ENCODE results near the gene SAV1. TPM values are rescaled to one million over a fixed set of nuclear protein-coding genes. Genes with fewer than 3 reads are reported as not detected.
"Not testable (repeated sequence)": the region's sequence is repeated elsewhere in the genome, so short reads cannot be mapped to it uniquely, and the experiment has no call there.

The SAV1 gene
- total and polyA plus RNA-seq, 2 experiments from 2014 or later, result 74.2 to 82.8 TPM

- H3K27ac Mint-ChIP-seq; H3K27me3 ChIP-seq (ENCODE audit: insufficient read depth); H3K4me3 Mint-ChIP-seq; H3K9me3 Mint-ChIP-seq; H3K36me3 Mint-ChIP-seq (ENCODE audit: low read depth); H3K36me3 ChIP-seq (ENCODE audit: insufficient read depth); H3K4me2 ChIP-seq; H3K27me3 Mint-ChIP-seq (ENCODE audit: insufficient read depth, low read depth, poor library complexity); H3K9me2 ChIP-seq (ENCODE audit: insufficient read depth); H3F3A ChIP-seq (replicated peaks; ENCODE audit: low read depth); H3K4me1 Mint-ChIP-seq; DNase-seq (ENCODE audit: low spot score); ATAC-seq; H3K79me2 ChIP-seq (replicated peaks; ENCODE audit: insufficient read depth); H3K27ac ChIP-seq (ENCODE audit: low read depth); H2AFZ ChIP-seq; H4K20me1 ChIP-seq (replicated peaks; ENCODE audit: insufficient read depth); H3K4me3 ChIP-seq; H3K4me1 ChIP-seq (ENCODE audit: insufficient read depth): not testable (repeated sequence)
Observed at GRCh38 chr14:50624947-50625346, 43.2 kb downstream of the SAV1 start.

GRCh38 chr14:50624447-50624846, 43.7 kb downstream of the SAV1 start:
- H3F3A ChIP-seq (replicated peaks; ENCODE audit: low read depth), result no peaks in the 10 kb centered on the region
- DNase-seq (ENCODE audit: low spot score) (no peak), ATAC-seq (no peak)
- no peak overlapping the region for H3K27ac ChIP-seq (ENCODE audit: low read depth)
- H3K36me3 Mint-ChIP-seq (ENCODE audit: low read depth), result no peaks in the 10 kb centered on the region
- H4K20me1 ChIP-seq (replicated peaks; ENCODE audit: insufficient read depth), result no peaks in the 10 kb centered on the region
- H3K36me3 ChIP-seq (ENCODE audit: insufficient read depth), result no peaks in the 10 kb centered on the region
- no peaks in the 10 kb centered on the region for H3K9me3 Mint-ChIP-seq
- H3K9me2 ChIP-seq (ENCODE audit: insufficient read depth), result no peaks in the 10 kb centered on the region
- H3K4me1 Mint-ChIP-seq, result no peaks in the 10 kb centered on the region
- H2AFZ ChIP-seq, result no peak overlapping the region
- H3K27me3 ChIP-seq (ENCODE audit: insufficient read depth), result no peaks in the 10 kb centered on the region
- no peaks in the 10 kb centered on the region for H3K4me1 ChIP-seq (ENCODE audit: insufficient read depth)
- TF ChIP-seq CTCF (conservative IDR thresholded peaks at IDR 0.05; ENCODE audit: low read depth in 2 of 2), result no peak
- TF ChIP-seq POLR2AphosphoS5 (IDR thresholded peaks at IDR 0.05; ENCODE audit: low read depth), result no peak
- no peak for TF ChIP-seq ZNF114 (CRISPR knock-in tag; IDR thresholded peaks at IDR 0.05)
- no peak for TF ChIP-seq CREB1 (CRISPR knock-in tag; IDR thresholded peaks at IDR 0.05; ENCODE audit: low read depth)
- no peak for TF ChIP-seq NANOG (IDR thresholded peaks at IDR 0.05; ENCODE audit: borderline replicate concordance)
- TF ChIP-seq ETS1 (IDR thresholded peaks at IDR 0.05), result no peak
- TF ChIP-seq JUNB (IDR thresholded peaks at IDR 0.05; ENCODE audit: unreplicated experiment), result no peak
- TF ChIP-seq REST (IDR thresholded peaks at IDR 0.05; ENCODE audit: unreplicated experiment), result no peak
- TF ChIP-seq EZH2 (IDR thresholded peaks at IDR 0.05; ENCODE audit: low read depth, unreplicated experiment), result no peak
- no peak for TF ChIP-seq ZNF331 (CRISPR knock-in tag; IDR thresholded peaks at IDR 0.05; ENCODE audit: low read depth)
- TF ChIP-seq STAT1 (IDR thresholded peaks at IDR 0.05; ENCODE audit: unreplicated experiment), result no peak
- H3K79me2 ChIP-seq (replicated peaks; ENCODE audit: insufficient read depth), result no peaks in the 10 kb centered on the region
- H3K27me3 Mint-ChIP-seq (ENCODE audit: insufficient read depth, low read depth, poor library complexity), result peaks cover 4% of the 10 kb centered on the region
- H3K27ac Mint-ChIP-seq, result no peak overlapping the region
- no peak overlapping the region for H3K4me3 ChIP-seq
- no peak overlapping the region for H3K4me3 Mint-ChIP-seq
- no peak overlapping the region for H3K4me2 ChIP-seq

All from GM23338 (cell line).